IPS-NIHi11 (cell line): ENCODE measurements around the gene RNFT2.

ENCODE experiments used
- DNase-seq: peaks from one replicate; pipeline ENCODE4 v3.0.0; 2012; ENCODE audit warnings: mixed read lengths, low spot score

The RNFT2 gene, protein sequence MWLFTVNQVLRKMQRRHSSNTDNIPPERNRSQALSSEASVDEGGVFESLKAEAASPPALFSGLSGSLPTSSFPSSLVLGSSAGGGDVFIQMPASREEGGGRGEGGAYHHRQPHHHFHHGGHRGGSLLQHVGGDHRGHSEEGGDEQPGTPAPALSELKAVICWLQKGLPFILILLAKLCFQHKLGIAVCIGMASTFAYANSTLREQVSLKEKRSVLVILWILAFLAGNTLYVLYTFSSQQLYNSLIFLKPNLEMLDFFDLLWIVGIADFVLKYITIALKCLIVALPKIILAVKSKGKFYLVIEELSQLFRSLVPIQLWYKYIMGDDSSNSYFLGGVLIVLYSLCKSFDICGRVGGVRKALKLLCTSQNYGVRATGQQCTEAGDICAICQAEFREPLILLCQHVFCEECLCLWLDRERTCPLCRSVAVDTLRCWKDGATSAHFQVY

DNA sequence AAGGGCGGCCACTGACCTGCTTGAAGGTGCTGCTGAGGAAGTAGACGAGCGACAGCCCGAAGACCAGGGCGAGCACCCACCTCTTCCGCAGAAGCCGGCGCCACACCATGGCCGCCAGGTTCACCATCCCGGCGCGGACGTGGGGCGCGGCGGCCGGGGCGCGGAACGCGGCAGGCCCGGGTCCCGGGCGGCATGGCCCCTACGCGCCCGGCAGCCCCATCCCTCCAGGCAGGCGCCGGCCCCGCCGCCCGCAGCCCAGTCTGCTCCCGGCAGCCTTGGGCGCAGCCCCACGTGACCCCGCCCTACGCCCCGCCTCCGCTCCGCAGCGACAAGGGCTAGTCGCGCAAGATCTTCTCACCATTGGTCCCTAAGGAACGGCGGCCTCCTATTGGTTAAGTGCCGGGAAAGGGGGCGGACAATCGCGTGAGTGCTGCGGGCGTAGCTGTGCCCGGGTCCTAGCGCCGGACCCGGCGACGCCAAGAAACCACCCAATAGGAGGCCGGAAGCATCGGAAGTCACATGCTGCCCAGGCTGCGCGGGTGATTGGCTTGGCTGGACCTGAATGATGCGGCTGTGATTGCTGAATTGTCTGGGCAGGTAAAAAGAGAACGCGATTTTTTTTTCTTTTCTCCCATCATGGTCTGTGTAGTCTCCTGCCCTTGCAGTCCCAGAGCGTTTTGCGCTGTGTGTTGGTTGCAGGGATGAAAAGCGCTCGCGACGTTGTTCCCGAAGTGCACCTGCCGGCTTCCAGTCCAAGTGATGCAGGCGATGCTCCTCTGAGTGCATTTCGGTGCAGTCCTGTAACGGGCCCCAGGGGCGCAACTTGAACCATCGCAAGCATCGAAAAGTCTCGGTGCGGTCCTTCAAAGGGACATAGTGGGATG, at the start of gene RNFT2, which contains the start of gene SPRING1:
Gene RNFT2 (plus strand): TSS at position 542 of the 884 bp plus-strand sequence. CDS start 2,183 bp downstream, outside the sequence.
Gene SPRING1 (minus strand): TSS at position 296 of the 884 bp plus-strand sequence. CDS start 169 bp downstream, at position 127.
- peak; percentile 100 for DNase-seq

DNA sequence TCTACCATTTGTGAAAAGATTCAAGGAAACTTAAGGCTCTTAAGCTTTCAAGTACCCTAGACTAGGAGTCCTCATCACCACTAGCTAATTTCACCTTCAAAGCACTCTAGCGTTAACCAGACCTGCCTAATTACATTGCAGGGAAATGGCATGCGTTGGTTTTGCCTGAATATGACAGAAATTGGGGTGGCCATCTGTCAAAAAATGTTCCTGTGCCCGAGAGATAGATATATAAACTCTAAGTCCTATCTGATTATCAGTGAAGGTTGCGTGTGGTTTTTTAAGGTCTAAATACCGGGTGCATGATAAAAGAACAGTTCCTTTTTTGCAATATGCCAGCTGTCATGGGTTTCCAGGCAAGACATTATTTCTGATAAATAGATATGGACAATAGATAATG, 48.6 kb upstream of the RNFT2 start:
- DNase-seq = no peak

DNA sequence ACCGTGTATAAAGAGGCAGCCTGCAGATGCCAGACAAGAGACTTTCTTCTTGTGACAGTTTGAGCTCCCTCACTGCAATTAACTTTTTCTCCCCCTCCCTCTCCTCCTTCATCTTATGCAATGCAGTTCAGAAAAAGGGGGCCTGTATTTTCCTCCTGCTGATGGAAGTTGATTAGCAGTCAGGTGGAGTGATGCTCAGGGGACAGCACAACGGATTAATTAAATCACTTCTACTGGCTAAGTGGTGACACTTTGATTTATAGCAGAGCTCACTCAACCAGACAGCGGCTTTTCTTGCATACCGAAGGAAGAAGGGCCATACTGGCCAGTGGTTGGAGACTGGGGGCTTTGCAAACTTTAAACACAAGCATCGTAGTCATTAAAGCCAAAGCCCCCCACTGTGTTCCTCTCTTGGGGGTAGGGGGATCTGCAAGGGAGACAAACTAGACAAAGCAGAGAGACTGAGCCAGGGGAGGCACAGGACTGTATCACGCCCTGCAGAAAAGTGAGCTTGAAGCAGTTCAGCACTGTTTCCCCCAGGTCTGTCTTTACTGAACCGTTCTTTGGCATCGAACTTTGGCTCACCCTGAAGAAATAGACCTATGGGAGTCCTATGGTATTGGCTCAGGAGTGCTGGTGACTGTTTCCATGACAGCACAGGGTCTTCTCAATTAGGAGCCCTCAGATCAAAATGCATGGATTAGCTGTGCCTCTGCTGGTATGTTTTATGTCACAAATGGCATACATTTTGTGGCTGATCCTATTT, 48.0 kb upstream of the RNFT2 start:
- no peak for DNase-seq

DNA sequence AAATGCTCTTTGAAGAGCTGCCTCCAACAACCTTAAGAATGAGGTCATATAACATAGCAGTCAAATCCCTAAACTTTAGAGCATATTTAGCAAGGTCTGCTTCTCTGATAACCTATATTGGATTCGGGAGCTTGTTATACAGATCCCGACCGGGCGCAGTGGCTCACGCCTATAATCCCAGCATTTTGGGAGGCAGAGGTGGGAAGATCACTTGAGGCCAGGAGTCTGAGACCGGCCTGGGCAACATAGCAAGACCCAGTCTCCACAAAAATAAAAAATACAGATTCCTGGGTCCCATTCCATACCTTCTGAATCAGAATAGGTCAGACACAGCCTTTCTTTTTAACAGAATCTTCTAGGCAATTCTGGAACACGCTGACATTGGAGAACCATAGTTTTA, 46.9 kb upstream of the RNFT2 start:
- DNase-seq = no peak

DNA sequence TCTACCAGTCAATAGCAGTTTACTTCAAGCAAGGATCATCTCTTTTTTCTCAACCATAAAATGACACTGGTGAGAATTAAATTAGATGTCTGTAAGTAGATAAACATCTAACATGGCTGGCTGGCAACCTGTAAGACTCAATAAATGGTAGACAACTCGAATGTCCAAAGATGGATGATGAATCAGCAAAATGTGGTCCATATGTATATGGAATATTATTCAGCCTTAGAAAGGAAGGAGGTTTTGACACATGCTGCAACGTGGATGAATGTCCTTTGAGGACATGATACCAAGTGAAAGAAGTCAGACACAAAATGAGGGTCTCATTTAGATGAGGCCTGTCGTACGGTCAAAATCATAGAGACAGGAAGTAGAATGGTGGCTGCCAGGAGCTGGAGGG, 46.5 kb upstream of the RNFT2 start:
- DNase-seq = no peak

DNA sequence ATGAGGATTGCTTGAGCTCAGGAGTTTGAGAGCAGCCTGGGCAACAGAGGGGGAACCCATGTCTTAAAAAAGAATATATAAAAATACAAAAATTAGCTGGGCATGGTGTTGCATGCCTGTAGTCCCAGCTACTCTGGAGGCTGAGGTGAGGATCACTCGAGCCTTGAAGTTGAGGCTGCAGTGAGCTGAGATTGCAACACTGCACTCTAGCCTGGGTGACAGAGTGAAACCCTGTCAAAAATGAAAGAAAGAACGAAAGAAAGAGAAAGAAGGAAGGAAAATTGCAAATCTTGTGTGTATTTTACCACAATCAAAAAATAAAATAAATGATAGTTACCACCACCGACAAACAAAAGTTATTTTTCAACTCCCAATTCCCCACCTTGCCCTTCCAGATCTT, 45.5 kb upstream of the RNFT2 start:
- no peak for DNase-seq

DNA sequence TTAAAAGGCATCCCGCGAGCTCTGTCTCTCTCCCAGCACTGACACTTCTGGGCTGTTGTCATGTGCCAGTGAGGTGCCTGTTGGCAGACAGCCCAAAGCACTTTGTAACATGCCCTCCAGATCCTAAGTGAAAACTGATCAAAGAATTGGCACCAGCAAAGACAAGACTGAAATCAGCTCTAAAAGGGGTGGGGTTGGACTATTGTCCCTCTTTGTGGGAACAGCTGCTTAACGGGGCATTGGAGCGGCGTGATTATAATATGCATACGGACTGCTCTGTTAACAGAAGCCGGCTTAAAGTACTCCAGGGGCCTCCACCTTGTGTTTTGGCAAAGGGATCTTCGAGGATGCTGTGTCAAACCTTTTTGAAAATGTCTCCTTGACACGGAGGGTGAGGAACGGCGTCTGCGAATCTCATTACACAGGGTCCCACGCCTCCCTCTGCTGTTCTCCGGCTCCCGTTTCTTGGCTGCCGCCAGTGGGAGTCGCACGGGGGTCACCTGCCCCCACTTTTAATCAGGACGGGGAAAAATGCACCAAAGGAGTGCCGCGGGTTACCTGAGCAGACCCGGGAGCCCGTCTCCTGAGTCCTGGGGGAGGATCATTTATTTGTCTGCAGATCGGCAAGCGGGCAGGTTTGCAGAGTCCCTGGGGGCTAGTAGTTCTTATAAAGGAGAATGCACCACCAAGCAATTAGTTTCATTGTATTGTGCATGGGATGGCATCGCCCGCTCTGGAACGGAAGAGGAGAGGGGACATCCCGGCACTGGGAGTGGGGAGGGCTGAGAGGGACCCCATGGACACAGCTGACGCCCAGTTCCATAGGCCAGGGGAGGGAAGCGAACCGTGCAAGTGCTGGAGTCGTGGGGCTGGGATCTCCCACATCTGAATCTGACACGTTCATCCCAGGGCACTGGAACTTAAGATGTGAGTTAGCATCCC, 44.6 kb upstream of the RNFT2 start:
- DNase-seq = no peak

DNA sequence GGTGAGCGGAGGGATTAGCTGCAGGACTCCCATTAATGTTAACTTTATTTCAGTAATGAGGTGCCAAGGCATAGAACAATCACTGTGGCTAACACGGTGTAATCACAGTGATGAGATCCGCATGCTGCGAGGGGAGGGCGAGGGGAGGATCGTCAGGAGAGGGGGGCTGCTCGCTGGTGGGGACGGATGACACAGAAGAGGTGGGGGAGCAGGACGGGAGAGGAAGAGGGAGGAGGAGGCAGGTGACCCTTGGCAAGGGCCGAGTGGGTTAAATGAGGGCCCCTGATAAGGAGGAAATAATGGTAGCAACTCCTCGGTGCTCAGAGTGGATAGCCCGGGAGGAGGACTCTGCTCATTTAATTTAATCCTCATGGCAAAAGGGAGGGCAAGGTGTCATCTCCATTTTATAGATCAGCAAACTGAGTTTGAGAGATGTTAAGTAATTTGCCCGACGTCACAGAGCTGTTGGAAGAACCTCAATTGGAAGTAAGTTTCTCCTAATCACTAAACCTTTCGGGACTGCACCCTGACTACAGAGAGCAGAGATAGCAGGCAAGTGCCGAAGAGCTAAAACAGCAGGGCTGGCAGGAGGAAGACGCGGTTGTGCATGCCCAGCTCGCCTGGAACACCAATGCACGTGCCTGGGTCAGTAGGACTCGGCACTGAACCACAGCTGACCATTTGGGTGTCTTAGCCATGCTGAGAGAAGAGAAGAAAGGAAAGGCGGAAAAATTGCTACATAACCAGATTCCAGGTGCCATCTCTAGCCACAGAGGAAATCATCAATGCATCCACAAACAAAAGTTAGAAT, 43.3 kb upstream of the RNFT2 start:
- DNase-seq = no peak

DNA sequence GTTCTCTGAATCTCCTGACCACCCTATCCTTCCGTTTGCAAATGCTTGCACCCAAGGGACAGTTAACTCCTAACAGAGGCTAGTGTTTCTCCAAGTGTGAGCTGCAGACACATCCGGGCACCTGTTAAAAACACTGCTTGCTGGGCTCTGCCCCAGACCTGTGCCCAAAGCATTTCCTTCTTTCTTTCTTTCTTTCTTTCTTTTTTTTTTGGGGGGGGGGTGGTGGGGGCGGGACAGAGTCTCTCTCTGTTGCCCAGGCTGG, 42.7 kb upstream of the RNFT2 start:
- DNase-seq = no peak

DNA sequence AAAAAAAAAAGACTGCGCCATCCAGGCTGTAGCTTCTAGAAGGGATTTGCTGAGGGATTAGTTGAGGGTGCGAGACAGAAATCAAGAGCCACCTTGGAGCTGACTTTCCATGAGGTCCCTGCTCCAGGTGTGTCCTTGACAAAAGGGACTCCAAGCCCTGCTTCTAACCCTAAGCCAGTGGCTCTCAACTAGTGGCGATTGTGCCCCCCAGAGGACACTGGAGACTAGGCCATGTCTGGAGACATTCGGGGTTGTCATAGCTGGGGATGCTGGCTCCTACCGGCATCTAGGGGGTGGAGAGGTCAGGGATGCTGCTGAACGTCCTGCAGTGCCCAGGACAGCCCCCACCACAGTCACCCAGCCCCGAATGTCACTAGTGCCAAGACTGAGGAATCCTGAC, 40.8 kb upstream of the RNFT2 start:
- peak; percentile 76 for DNase-seq

DNA sequence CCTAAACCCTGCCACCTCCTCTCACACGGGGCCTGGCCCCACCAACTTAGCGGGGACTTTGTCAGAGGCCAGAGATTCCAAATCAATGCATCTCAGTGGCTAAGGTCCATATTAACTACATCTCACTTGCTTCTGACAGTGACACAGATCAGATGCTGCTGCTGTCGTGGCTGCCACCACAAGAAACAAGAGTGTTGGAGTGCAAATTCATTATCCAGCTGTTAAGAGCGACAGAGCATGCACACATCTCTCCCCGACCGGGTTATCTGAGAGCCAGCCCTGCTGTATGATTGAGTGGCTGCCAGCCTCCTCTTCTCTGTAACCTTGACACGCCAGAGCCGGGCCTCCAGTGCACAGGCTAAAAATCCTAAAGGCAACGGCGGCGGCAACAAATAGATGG, 40.4 kb upstream of the RNFT2 start:
- no peak for DNase-seq

DNA sequence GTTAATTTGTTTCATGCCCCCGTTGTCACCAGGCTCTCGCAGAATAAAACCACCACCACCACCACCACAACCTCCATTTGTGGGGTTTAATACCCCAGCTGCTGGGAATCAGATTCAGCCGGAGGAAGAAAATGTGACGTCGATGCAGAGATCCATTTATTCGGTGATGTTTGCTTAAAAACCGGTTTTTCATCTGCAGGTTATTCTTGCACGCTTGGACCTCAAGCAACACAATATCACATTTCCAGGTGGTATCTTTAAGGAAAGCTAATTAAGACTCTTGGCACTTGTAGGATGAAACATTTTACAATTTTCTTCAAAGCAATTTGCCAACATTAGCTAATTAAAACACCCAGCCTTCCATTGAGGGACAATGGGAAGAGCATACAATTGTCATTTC, 40.0 kb upstream of the RNFT2 start:
- DNase-seq = no peak

DNA sequence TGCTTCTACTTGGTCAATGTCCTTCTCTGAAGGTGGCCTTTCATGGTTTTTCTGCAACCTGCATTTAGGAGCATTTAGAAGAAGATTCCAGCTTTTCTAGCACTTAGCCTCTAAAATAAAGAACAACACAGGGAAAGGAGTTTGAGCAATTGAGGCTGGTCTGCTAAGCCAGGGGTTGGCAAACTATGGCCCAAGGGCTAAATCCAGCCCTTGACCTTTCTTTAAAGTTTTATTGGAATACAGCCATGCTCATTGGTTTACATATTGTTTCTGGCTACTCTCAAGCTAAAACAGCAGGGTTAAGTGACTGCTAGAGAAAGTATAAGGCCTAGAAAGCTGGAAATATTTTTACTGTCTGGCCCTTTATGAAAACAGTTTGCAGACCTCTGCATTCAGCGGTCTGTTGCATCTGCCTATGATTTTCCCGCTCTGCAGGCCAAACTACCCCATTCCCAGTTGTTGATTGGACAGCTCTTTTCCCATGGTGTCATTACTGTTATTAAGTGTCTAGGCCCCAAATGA, 39.5 kb upstream of the RNFT2 start:
- no peak for DNase-seq

DNA sequence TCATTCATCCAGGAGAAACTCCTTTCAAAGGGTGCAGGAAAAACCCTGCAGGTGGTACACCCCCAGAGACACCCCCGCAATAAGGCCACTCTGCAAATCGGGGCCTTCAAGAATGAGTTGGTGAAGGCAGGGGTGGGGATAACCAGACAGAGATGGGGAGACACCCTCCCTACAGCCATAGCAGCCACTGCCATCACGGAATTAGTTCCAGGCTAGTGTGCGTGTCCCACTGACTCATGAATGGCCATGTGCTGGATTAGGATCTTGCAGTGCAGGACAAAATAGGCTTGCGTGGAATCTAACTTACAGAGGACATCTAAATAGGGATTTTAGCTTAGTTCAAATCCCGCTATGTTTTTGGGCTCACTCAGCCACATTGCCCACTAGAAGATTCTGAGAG, 38.0 kb upstream of the RNFT2 start:
- DNase-seq = no peak

DNA sequence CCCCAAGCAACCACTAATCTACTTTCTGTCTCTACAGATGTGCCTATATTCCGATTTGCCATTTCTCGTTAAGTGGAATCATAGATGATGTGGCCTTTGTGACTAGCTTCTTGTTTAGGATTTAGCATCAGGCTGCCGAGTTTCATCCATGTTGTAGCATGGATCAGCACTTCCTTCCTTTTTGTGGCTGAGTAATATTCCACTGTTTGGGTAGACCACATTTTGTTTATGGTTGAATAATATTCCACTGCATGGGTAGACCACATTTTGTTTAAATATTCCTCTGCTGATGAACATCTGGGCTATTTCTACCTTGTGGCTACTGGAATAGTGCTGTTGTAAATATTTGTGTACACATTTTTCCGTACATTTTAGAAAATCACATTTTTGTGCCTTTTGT, 36.7 kb upstream of the RNFT2 start:
- DNase-seq = no peak

DNA sequence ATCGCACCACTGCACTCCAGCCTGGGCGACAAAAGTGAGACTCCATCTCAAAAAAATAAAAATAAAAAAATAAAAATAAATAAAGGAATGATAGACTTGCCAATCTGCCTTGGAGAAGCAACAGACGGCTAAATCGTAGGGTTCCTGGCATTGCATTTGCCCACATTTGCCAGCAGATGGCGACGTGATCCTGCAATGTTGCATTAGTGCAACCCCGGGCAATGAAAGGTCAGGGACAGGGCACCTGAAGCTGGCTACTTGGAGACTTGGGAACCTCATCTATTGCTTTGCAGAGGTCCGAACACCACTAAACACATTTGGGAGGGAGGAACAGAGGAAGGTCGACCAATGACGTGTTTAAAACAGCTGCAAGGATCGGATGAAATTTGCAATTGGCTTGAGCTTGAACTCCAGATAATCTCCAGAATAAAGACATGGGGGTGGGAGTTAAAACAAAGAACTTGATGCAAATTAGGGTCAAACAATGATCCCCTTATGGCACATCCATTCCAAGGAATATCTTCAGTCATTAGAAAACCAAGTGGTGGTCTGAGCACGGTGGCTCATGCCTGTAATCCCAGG, 34.8 kb upstream of the RNFT2 start:
- peak; percentile 86 for DNase-seq

DNA sequence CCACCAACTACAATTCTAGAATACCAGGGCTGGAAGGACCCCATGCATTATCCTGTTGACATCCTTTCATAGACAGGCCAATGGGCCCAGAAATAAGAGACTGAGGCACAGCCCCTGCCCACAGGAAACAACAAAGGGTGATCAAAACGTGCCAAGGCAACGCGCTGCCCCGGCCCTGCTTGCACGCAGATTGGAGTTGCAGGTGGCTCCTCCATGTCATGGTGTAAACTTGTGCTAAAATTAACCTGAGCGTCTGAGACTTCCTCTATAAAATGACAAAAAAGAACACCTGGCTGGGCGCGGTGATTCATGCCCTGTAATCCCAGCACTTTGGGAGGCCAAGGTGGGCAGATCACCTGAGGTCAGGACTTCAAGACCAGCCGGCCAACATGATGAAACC, 30.4 kb upstream of the RNFT2 start:
- no peak for DNase-seq

DNA sequence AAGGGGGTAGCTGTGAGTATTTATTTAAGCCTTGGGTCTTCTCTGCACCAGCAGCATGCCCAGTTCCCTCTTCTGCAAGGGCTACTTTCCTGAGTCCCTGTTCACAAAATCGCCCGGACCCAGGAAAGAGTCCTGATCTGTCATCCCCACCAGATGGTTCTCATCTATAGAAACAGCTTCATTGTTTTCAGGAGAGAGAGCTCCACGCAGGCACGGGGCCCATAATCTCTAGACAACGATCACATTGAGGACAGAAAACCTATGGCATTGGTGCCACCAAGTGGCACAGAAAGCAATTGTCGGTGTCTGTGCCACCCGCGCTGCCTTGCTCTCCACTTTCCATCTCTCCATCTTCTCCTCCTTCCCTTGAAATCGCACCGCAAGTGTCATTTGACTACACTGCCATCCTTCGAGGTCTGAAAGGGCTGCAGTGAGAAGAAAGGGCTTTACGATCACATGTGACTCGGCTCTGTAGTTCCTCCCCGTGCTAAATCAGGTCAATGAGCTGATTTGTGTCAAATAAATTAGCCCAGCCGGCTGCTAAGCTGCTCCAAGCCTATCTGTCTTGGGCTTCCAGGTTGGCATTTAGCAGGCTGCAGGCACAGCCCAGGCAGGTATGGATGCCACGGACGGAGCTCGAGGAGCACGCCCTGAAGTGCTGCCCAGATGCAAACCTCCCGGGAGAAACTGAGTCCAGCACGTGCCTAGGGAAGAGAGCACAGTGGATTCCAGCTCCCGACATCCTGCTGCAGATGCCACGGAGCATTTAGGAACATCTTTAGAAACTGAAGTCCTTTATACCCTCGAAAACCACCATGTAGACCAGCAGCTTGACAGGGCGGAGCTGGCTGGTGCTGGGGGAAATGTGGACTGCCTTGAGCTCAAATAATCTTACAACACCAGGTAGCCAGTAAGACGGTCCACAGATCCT, 29.0 kb upstream of the RNFT2 start:
- no peak for DNase-seq

DNA sequence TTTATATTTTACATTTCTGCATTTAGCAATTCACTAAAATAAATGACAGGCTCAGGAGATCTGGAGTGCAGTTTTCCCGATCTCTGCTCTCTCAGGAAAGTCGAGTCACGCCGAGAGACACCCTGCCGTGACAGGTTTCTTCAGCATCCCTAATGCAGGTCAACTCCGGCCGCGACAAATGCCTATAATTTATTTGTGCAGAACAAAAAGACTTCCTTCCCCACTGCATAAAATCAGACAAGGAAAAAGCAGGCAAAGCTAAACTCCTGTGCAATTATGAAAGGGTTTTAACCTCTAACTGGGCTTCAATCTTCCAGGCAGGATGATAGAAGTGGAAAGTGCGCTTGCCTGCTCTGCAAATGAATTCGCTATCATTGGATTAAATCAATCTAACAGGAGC, 28.3 kb upstream of the RNFT2 start:
- no peak for DNase-seq
